ENCODE data around the gene NWD2.
"Not testable (repeated sequence)": the region's sequence is repeated elsewhere in the genome, so short reads cannot be mapped to it uniquely, and the experiment has no call there.

Gene NWD2, protein sequence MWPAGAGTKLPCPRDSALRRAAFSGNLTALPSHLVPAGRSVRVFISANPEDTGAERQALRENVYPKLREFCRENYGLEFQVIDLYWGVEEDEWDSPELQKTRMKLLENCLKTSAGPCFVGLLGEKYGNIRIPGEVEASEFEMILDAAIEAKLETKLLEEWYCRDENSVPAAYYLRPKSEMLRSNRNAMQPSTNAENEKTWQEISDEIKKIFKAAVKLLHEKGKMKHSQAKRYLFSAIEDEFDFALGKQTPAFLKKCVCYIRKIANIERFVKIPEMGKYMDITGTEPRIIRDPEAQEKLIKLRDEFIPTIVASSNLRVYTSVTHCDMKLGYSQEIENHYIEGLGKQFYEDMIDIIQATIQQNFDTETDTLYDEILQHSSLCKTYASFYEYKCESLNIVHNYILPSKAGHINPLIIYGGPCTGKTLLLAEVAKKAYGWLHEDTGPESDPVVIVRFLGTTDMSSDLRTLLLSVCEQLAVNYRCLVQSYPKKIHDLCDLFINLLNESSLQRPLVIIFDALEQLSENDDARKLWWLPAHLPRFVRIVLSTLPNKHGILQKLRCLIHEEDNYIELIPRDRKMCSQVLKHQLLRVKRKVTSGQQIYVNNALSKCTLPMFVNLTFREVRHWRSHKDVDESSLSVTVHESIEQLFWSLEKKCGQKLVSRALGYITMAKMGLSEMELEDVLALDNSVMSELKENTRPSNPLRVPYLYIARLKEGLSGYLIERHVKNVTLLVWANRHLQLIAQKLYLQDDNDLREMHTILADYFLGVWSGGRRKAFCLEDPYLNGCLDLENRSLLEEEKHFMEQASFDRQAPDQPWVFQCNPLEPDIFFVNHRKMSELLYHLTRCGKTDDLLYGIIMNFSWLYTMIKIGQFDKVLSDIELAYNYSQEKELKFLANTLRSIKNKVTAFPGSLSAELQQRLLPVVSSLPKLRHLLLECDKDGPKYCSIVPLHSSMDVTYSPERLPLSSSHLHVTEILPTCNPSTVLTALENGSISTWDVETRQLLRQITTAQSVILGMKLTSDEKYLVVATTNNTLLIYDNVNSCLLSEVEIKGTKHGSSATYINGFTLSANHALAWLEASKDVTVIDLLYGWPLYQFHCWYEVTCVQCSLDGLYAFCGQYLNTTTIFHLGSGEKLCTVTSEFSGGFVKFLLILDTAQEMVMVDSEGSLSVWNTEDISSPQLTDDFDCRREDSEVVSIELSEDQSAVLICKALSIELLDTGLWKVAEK (N-terminal part only)

DNA sequence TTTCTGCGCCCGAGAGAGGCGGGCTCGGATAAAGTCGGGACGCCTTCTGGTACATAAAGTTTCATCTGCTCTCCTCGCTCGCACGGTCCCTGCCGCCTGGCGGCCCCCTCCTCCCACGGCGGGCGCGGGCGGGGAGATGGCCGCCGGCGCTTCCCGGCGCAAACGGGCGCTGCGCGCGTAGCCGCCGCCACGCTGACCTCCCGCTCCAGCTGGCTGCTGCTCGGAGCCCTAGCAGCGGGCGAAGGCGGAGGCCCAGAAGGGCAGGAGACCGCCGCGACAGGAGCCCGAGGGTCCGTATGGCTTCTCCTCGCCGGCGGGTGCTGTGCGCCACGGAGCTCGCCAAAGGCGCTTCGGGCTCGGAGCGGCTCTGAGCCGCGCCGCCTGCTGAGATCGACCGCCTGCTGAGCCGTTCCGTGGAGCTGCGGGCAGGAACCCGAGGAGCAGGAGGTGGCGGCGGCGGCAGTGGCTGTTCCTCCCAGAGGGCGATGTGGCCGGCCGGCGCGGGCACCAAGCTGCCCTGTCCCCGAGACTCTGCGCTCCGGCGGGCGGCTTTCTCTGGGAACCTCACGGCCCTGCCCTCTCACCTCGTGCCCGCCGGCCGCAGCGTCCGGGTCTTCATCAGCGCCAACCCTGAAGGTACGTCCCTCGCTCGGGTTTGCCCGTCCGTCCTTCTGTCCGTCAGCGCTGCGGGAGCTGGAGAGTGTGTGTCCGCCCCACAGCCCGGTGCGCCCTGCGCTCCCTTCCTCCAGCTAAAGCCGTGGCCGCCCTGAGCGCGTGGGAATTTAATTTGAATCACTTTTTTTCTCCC is at the start of gene NWD2:
TSS of gene NWD2 (plus strand) at position 161 of the 808 bp plus-strand sequence. CDS start at position 486, 325 bp downstream.
- DNase-seq (ENCODE audit: low read depth), result no peak

GRCh38 chr4:37197899-37198298 is 46.6 kb upstream of the NWD2 start:
- DNase-seq (ENCODE audit: low read depth), result no peak

DNA sequence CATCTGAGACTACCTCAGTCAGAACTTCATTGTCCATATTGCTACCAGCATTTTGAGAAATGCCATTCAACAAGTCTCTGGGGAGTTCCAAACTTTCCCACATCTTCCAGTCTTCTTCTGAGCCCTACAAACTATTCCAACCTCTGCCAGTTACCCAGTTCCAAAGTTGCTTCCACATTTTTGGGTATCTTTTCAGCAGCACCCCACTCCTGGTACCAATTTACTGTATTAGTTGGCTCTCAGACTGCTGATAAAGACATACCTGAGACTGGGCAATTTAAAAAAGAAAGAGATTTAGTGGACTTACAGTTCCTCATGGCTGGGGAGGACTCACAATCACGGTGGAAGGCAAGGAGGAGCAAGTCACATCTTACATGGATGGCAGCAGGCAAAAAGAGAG is 39.8 kb upstream of the NWD2 start:
- DNase-seq (ENCODE audit: low read depth), result not testable (repeated sequence)

DNA sequence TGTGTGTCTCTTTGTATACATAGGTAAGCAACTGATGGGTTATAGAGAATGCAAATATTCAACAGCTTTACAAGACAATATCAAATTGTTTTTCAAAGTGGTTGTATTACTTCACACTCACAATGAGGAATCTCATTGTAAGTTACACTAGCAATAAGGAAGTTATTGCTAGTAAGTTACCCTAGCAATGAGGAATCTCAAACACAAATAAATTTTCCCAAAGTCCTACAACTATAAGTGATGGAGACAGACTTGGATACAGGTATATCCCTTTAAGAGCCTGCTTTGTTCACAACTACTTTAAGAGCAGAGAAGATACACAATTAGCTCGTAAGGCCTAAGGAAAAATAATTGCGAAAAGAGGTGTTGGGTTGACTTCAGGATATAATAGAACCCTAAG is 28.3 kb upstream of the NWD2 start:
- DNase-seq (ENCODE audit: low read depth), result no peak

GRCh38 chr4:37219242-37219641 is 25.3 kb upstream of the NWD2 start:
- DNase-seq (ENCODE audit: low read depth), result no peak

- no peak for DNase-seq (ENCODE audit: low read depth)
Measured at GRCh38 chr4:37219990-37220389, 24.6 kb upstream of the NWD2 start.

- no peak for DNase-seq (ENCODE audit: low read depth)
Measured at GRCh38 chr4:37220685-37221084, 23.9 kb upstream of the NWD2 start.

- no peak for DNase-seq (ENCODE audit: low read depth)
Measured at GRCh38 chr4:37223732-37224131, 20.8 kb upstream of the NWD2 start.

DNA sequence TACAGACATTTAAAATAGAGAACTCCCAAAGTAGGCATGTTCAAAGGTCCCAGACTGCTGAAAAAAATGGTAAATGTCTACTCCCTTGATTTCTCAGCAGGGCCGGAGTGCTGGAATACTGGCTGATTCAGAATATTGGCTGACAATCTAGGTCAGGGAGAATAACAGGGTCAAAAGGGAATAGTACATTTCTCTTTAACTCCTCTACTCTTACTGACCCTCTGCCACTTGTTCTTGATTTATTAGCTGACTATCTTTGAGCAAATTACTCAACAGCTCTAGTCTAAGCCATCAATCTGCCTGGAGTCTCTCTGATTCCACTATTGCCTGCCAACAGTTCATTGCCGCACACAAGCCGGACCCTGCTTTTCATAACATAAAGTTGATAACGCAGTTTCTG is 19.7 kb upstream of the NWD2 start:
- DNase-seq (ENCODE audit: low read depth), result no peak

DNA sequence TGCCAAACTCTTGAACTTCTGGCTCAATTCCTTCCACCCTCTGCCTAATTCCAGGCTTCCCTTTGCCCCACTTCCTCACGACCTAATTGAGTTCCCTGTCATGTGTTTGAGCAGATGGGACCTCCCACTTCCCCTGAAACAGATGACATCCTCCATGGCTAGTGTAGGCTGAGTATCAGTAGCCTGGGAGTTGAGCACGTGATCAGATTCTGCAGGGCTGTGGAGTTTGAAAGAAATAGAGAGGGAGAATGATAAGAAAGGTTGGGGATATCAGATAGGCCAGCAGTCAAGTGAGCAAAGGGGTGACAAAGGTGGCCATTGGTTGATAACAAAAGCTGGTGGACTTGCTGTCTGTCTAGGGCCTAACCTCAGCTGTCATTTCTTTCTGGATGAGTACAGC is 18.8 kb upstream of the NWD2 start:
- no peak for DNase-seq (ENCODE audit: low read depth)

DNA sequence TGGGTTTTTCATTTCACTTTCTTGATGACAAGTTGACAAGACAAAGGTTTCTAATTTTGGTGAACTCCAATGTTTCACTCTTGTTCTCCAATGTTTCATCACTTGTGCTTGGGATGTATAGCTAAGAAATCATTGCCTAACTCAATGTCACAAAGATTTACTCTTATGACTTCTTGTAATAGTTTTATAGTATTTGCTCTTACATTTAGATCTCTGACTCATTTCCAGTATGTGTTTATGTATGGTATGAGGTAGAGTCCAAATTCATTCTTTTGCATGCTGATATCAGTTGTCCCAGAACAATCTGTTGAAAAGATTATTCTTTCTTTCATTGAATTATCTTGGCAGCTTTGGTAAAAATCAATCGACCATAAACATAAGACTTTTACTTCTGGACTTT is 12.2 kb upstream of the NWD2 start:
- no peak for DNase-seq (ENCODE audit: low read depth)

GRCh38 chr4:37236165-37236564 is 8.4 kb upstream of the NWD2 start:
- DNase-seq (ENCODE audit: low read depth), result no peak

GRCh38 chr4:37241647-37242046 is 2.9 kb upstream of the NWD2 start:
- DNase-seq (ENCODE audit: low read depth), result no peak

DNA sequence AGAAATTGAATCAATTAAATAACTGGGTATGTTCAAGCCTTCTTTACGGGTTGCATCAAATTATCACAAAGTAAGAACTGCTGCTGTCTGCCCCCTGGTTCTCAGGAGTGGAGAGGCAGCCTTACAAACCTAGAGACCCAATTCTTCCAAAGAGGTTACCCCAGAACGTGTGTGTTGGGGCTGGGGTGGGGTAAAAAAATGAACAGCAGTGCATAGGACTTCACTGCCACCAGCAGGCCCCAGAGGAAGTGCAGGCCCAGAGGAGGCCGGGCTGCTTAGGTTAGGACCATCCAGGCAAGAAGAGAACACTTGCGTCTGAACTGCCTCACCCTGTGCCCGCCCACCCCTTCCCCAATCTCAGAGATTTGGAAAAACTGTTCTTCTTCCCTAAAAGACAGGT is 1.5 kb upstream of the NWD2 start:
- no peak for DNase-seq (ENCODE audit: low read depth)

GRCh38 chr4:37243722-37244582 is 591 bp upstream of the NWD2 start:
- DNase-seq (ENCODE audit: low read depth), result no peak

- no peak for DNase-seq (ENCODE audit: low read depth)
Measured at GRCh38 chr4:37245391-37245954, 930 bp downstream of the NWD2 start.

DNA sequence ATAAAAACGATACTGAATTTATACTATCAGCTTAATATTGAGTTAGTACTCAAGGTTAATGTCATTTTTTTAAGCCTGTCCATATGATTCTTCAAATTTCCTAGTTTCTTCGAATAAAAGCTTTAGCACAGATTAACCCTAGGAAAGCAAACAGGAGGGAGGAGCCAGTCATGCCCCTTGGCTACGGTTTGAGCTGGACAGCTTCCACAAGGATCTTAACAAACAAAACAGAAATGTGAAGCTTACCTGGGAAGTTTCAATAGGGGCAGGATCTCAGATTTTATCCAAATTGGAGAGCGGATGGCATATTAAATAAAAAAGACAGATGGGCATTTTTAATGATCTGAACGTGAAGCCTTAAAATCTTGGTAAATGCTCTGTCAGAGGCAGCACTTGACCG is 2.3 kb downstream of the NWD2 start:
- DNase-seq (ENCODE audit: low read depth), result no peak

DNA sequence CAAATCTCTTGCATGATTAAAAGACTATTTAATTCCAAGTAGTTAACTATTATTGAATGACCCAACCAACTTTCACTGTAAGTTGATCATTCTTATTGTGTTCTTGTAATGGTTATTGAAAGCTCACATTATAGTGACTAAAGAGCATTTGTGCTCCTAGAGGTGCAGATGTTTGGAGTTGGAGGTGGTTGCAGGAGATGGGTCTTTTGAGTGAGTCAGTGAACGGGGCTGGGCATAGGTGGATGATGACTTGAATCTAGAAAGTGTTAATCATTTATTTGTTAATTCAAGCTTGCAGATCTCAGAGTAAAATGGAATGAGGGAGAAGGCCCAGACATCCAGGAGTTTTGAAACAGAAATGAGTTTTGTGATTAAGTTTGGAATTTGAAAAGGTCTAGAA is 13.7 kb downstream of the NWD2 start:
- no peak for DNase-seq (ENCODE audit: low read depth)

GRCh38 chr4:37268319-37268718 is 23.8 kb downstream of the NWD2 start:
- DNase-seq (ENCODE audit: low read depth), result no peak

GRCh38 chr4:37279121-37279520 is 34.6 kb downstream of the NWD2 start:
- DNase-seq (ENCODE audit: low read depth), result no peak

Data from activated T-helper 1 cell treated with Interleukin-2 at 50 U/mL for 16 hours (primary cell).